Fibroblast of gingiva (primary cell): Measurements from ENCODE around the gene USP36.
A peak's percentile ranks its signal among the peaks of the same experiment; 100 is the strongest.
"Not testable (repeated sequence)": the region's sequence is repeated elsewhere in the genome, so short reads cannot be mapped to it uniquely, and the experiment has no call there.

Experiments used
- DNase-seq: peaks from one replicate; pipeline ENCODE4 v3.0.0-alpha.2; 2011; ENCODE audit warnings: low read depth

USP36 gene

DNA sequence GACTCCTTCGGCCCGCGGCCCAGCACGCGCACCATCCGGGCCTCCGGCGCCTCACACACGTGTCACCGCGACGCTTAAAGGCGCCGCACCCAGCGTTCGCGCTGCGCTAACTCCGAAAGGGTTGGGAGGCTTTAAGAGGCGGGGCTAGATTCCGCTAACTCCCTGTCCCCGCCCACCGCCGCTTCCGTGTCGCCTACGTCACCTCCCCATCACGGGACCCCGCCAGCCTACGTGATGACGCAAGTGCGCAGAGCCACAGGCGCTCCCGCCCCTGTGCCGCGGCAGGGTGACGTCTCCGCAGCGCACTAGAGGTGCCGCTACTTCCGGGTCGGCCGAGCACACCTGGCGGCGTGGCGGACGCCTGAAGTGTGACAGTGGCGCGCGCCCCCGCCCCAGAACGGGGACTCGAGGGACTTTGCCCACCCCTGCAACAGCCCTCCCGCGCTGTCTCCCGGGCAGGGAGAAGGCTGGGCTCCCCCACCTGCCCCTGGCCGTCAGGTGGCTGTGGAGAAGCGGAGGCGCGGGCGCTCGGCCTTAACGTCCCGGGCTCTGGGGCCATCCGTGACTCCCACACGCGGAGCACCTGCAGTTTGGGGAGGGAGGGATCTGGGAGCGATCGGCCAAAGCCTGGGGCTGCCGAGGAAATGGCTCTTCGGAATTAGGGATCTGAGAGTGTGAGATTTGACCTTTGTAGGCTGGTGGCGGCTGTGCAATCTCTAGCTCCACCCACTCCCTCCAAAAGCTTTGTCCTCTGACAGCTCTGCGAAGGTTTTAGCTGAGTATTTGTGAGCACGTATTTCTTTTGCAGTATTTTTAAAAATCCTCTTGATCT lies at the start of gene USP36:
USP36 (minus strand) TSS at position 35 of the 832 bp plus-strand sequence. CDS start 4,451 bp downstream, outside the sequence.
- DNase-seq = peak; percentile 99

- not testable (repeated sequence) for DNase-seq
Measured at GRCh38 chr17:78890096-78890495, 49.5 kb upstream of the USP36 start.

DNA sequence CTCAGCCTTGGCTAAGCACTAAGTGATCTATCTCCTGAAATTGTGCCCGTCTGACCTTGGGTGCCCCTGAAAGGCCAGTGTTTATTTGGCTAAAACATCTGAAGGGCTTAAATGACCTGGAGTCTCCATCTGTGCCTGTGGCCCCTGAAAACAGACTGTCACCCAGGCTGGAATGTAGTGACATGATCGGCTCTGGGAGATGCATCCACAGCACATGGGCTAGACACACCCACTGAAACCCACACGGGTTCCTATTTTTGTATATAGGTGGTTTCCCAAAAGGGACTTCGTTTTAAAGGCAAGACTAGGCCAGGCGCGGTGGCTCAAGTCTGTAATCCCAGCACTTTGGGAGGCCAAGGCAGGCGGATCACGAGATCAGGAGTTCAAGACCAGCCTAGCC lies 48.9 kb upstream of the USP36 start:
- no peak for DNase-seq

- DNase-seq = no peak
Measured at GRCh38 chr17:78888941-78889518, 48.4 kb upstream of the USP36 start.

DNA sequence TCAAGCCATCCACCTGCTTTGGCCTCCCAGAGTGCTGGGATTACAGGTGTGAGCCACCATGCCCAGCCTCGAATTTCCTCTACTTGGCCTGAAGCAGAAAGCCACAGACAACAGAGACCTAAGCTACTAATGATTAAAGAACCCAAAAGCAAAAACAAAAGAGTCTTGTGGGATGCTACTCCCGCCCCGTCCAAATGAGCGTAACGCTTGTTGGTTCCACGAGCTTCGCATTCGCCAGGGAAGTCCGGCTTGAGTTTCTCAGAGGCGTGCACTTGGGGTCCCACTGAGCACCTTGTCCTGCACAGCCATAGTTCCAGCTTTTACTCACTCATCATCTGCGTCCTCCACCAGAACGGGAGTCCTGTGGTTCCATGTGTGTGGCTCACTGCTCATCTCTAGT lies 46.3 kb upstream of the USP36 start:
- DNase-seq = no peak

GRCh38 chr17:78885956-78886355 lies 45.3 kb upstream of the USP36 start:
- DNase-seq = no peak

GRCh38 chr17:78884876-78885667 lies 44.5 kb upstream of the USP36 start:
- no peak for DNase-seq

DNA sequence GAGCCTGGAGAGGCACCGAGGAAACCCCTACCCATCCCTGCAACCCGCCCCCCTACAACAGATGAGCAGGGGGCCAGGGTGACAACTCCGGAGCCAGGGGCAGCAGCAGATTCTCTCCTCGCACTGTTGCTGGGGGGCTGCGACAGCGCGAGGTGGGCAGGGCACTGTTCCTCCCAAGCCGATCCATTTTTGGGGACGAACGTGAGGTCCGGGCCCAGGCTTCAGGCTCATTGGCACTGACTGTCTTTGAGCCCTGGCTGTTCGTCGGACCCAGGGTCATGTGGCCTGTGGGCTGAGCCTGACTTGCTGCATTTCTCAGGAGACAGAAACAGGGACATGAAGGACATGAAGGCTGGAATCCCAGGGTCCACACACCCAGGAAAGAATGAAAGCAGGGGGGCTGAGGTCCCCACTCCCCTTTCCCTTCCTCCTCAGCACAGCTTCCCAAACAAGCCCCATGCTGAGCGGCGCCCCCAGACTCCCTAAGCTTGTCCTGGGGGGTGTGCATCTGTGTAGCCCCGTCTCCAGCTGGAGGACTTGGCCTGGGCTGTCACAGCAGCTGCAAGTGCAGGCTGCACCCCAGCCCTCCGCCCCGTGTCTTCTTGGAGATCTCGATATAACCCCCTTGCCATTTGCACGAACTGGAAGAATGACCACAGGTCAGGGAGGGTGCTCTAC lies 43.7 kb upstream of the USP36 start:
- DNase-seq = no peak

GRCh38 chr17:78883533-78884131 lies 43.0 kb upstream of the USP36 start:
- peak; percentile 97 for DNase-seq

DNA sequence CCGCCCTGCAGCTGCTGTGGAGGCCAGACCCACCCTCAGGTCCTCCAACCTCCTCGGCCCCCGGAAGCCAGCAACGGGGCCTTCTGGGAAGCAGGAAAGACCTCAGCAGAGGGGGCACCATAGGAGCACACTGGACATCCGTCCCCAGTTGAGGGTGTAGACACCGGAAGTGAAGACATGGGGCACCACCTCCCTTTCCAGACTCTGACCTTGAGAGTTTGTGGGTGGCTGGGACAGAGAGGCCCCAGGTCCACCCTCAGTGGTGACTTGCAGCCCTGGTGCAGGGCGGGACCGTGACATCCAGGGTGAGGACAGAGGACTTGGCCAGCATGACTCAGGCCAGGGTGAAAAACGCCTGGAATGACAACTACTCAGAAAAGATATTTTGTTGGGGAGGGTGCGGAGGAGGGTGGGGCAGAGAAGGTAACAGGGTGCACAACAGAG lies 42.5 kb upstream of the USP36 start:
- DNase-seq = peak; percentile 91

DNA sequence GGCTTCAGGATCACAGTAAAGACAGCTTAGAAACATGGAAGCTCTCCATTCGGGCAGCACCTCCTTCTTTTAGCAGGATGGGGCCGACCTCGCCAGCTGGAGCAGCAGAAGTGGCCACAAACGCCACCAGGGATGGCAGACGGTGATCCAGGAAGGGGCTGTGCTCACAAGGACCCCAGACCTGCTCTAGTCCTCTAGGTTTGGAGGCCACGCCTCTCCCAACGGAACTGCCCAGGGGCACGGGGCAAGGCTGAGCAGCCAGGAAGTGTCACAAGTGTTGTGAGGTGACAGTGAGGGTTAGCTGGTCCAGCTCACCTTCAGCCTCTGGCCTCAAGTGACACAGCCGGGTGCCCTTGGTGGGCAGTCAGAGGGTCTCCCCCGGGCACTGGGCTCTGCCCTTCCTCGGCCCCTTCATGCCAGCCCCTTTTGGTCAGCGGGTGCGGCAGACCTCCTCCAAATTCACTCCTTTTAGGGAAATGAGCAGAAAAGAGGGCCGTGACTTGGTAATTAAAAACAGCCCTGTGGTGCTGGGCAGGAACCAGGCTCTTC lies 42.0 kb upstream of the USP36 start:
- DNase-seq = peak; percentile 27

DNA sequence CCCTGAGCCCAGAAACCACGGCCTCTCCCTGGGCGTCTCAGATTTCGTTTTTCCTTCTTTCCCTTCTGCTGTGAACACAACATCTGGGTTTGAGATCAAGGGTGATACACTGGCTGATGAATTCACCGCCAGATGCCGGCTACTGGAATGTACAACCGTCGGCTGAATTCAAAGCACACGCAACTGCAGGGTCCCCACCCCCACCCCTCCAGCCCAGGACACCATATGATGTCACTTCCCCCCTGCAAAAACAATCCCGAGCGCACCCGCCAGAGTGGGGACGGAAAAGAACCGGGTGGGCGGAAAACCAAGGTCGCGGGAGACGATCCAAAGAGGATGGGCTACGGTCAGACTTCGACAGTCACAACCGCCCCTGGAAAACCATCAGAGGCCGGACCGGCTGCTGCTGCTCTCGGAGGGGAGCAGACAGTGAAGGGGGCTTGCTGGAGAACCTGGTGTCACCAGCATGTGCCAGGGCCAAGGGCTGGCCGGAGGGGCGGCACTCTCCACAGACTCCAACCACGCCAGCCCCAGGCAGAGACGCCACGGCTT lies 39.1 kb upstream of the USP36 start:
- peak; percentile 93 for DNase-seq

- no peak for DNase-seq
Measured at GRCh38 chr17:78878871-78879527, 38.4 kb upstream of the USP36 start.

- no peak for DNase-seq
Measured at GRCh38 chr17:78878261-78878660, 37.6 kb upstream of the USP36 start.

GRCh38 chr17:78876954-78877517 lies 36.4 kb upstream of the USP36 start:
- DNase-seq = not testable (repeated sequence)

DNA sequence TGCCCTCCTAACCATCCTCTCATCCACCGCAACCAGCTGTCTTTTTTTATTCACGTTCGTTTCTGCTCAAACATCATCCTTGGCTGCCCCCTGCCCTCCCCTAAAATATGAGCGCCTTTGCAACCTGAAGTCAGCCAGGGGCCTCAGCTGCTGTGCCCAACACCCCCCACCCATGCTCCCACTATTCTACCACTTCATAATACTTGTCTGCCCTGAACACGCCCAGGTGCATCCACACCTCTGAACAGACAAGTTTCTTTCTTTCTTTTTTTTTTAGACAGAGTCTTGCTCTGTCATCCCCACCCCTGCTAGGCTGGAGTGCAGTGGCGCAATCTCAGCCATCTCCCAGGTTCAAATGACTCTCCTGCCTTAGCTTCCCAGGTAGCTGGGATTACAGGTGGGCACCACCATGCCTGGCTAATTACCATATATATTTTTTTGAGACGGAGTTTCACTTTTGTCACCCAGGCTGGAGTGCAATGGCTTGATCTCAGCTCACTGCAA lies 35.5 kb upstream of the USP36 start:
- DNase-seq = no peak

- no peak for DNase-seq
Measured at GRCh38 chr17:78875363-78876093, 34.9 kb upstream of the USP36 start.

GRCh38 chr17:78873519-78874340 lies 33.1 kb upstream of the USP36 start:
- DNase-seq = peak; percentile 40
